Measurements from ENCODE around the gene CALHM3. TPM values are rescaled to one million over a fixed set of nuclear protein-coding genes. Genes with fewer than 3 reads are reported as not detected.

The CALHM3 gene
- polyA plus RNA-seq, 1 donor from 2014 or later: not detected

- Histone ChIP-seq H2AFZ (ENCODE audit: low read depth, low read length) (no peak overlapping the region), H3K79me2 (replicated peaks; ENCODE audit: insufficient read depth, low read length) (peaks cover 20% of the 10 kb centered on the region), H3K27ac (ENCODE audit: low read length) (peak overlapping the region; percentile 81), H3F3A (ENCODE audit: insufficient read depth, low read length, poor library complexity, severe bottlenecking) (no peaks in the 10 kb centered on the region), H3K27me3 (ENCODE audit: insufficient read depth, low read depth, low read length) (no peaks in the 10 kb centered on the region), H3K9me2 (ENCODE audit: insufficient read depth, low read length) (no peaks in the 10 kb centered on the region), H4K20me1 (ENCODE audit: insufficient read depth) (no peaks in the 10 kb centered on the region), H3K36me3 (ENCODE audit: insufficient read depth, low read length) (no peaks in the 10 kb centered on the region), H3K4me2 (ENCODE audit: low read length) (peak overlapping the region; percentile 69), H3K9ac (ENCODE audit: low read length) (peak overlapping the region; percentile 58), H3K4me3 (ENCODE audit: low read length) (peak overlapping the region; percentile 53), H3K9me3 (ENCODE audit: low read length) (no peaks in the 10 kb centered on the region)
- TF ChIP-seq MXI1 (conservative IDR thresholded peaks at IDR 0.05; ENCODE audit: poor library complexity, severe bottlenecking) (peak; percentile 59), EZH2 (IDR thresholded peaks at IDR 0.05; ENCODE audit: borderline replicate concordance, insufficient read depth, low read length, poor library complexity, severe bottlenecking) (no peak), REST (IDR thresholded peaks at IDR 0.05; ENCODE audit: borderline replicate concordance) (peak; percentile 53), POLR2AphosphoS5 (IDR thresholded peaks at IDR 0.05) (no peak), TAF1 (IDR thresholded peaks at IDR 0.05; ENCODE audit: low read depth) (no peak), SMC3 (conservative IDR thresholded peaks at IDR 0.05; ENCODE audit: poor library complexity) (peak; percentile 15), CTCF (IDR thresholded peaks at IDR 0.05; ENCODE audit: poor library complexity, severe bottlenecking) (no peak)
These were observed 24.0 kb upstream of the CALHM3 start for GRCh38 chr10:103502849-103503660.

GRCh38 chr10:103501186-103501585 is 22.1 kb upstream of the CALHM3 start:
- Histone ChIP-seq H3K27me3 (ENCODE audit: insufficient read depth, low read depth, low read length) (no peaks in the 10 kb centered on the region), H3K4me3 (ENCODE audit: low read length) (no peak overlapping the region), H3K27ac (ENCODE audit: low read length) (no peak overlapping the region), H3K9me3 (ENCODE audit: low read length) (no peaks in the 10 kb centered on the region), H3K79me2 (replicated peaks; ENCODE audit: insufficient read depth, low read length) (peaks cover 37% of the 10 kb centered on the region), H3K36me3 (ENCODE audit: insufficient read depth, low read length) (no peaks in the 10 kb centered on the region), H3K4me2 (ENCODE audit: low read length) (no peak overlapping the region), H3K9ac (ENCODE audit: low read length) (no peak overlapping the region), H2AFZ (ENCODE audit: low read depth, low read length) (no peak overlapping the region), H3K9me2 (ENCODE audit: insufficient read depth, low read length) (no peaks in the 10 kb centered on the region), H3F3A (ENCODE audit: insufficient read depth, low read length, poor library complexity, severe bottlenecking) (no peaks in the 10 kb centered on the region), H4K20me1 (ENCODE audit: insufficient read depth) (no peaks in the 10 kb centered on the region)
- TF ChIP-seq EP300 (conservative IDR thresholded peaks at IDR 0.05; ENCODE audit: poor library complexity, severe bottlenecking) (no peak), REST (IDR thresholded peaks at IDR 0.05; ENCODE audit: borderline replicate concordance) (no peak), RAD21 (conservative IDR thresholded peaks at IDR 0.05) (no peak), SMC3 (conservative IDR thresholded peaks at IDR 0.05; ENCODE audit: poor library complexity) (no peak), EZH2 (IDR thresholded peaks at IDR 0.05; ENCODE audit: borderline replicate concordance, insufficient read depth, low read length, poor library complexity, severe bottlenecking) (no peak)
